ENCODE measurements around the gene RERE. TPM values are rescaled to one million over a fixed set of nuclear protein-coding genes. Genes with fewer than 3 reads are reported as not detected.

RERE gene
- total RNA-seq (100 to 1,000 TPM; 111 to 133 TPM), polyA plus RNA-seq (10 to 100 TPM; 26.8 to 54.4 TPM)
- long read RNA-seq, donor 1, partial matches to known transcripts: 22 of 80 reads
- long read RNA-seq, donor 1, other reads (novel, unspliced or antisense): 58 of 80 reads
- long read RNA-seq, donor 2, partial matches to known transcripts: 31 of 84 reads
- long read RNA-seq, donor 2, other reads (novel, unspliced or antisense): 52 of 84 reads

- Histone ChIP-seq H3K36me3 (ENCODE audit: control insufficient read depth in 1 of 2, insufficient read depth in 2 of 2, low read length in 1 of 2) (no peaks in the 10 kb centered on the region), H3K4me1 (ENCODE audit: control insufficient read depth in 1 of 2, insufficient read depth in 2 of 2, low read length in 2 of 2) (no peaks in the 10 kb centered on the region), H3K27ac (ENCODE audit: low read depth in 1 of 2, low read length in 2 of 2) (peak within 1 kb of the TSS; percentile 72 to 97), H3K9me3 (ENCODE audit: control insufficient read depth, low read length) (no peaks in the 10 kb centered on the region), H3K4me3 (ENCODE audit: low read length in 2 of 2) (peak within 1 kb of the TSS; percentile 63 to 99), H3K27me3 (ENCODE audit: control insufficient read depth in 1 of 2, insufficient read depth in 2 of 2, low read length in 1 of 2) (no peaks in the 10 kb centered on the region)
- ATAC-seq (ENCODE audit: low FRiP score) (peak; percentile 99), DNase-seq (peak; percentile 95 to 97)
- WGBS, 2 donors: 0% methylated on average over 55 to 82 of the region's 82 CpGs
- intact Hi-C loops (cut with DNase I): no loop called here
These were observed at the start of gene RERE for GRCh38 chr1:8817412-8818324. Gene RERE, minus strand, starts transcription at chr1:8817640.

- no peak overlapping the region for H3K4me3 ChIP-seq (ENCODE audit: low read length in 2 of 2)
- no peaks in the 10 kb centered on the region for H3K27me3 ChIP-seq (ENCODE audit: control insufficient read depth in 1 of 2, insufficient read depth in 2 of 2, low read length in 1 of 2)
- DNase-seq (no peak), ATAC-seq (ENCODE audit: low FRiP score) (no peak)
- H3K27ac ChIP-seq (ENCODE audit: low read depth in 1 of 2, low read length in 2 of 2): no peak overlapping the region
- H3K36me3 ChIP-seq (ENCODE audit: control insufficient read depth in 1 of 2, insufficient read depth in 2 of 2, low read length in 1 of 2): peaks cover 34 to 38% of the 10 kb centered on the region in 2 donors
- 88 to 89% methylated on average over 11 of the region's 11 CpGs for WGBS, 2 donors
- no peaks in the 10 kb centered on the region for H3K9me3 ChIP-seq (ENCODE audit: control insufficient read depth, low read length)
- intact Hi-C loops (cut with DNase I): no loop called here
- H3K4me1 ChIP-seq (ENCODE audit: control insufficient read depth in 1 of 2, insufficient read depth in 2 of 2, low read length in 2 of 2): no peaks in the 10 kb centered on the region
These were observed 49.5 kb upstream of the RERE start for GRCh38 chr1:8866792-8867415.

- Histone ChIP-seq H3K36me3 (ENCODE audit: control insufficient read depth in 1 of 2, insufficient read depth in 2 of 2, low read length in 1 of 2) (peaks cover 33 to 34% of the 10 kb centered on the region in 2 donors), H3K4me3 (ENCODE audit: low read length in 2 of 2) (no peak overlapping the region), H3K27me3 (ENCODE audit: control insufficient read depth in 1 of 2, insufficient read depth in 2 of 2, low read length in 1 of 2) (no peaks in the 10 kb centered on the region), H3K4me1 (ENCODE audit: control insufficient read depth in 1 of 2, insufficient read depth in 2 of 2, low read length in 2 of 2) (no peaks in the 10 kb centered on the region), H3K27ac (ENCODE audit: low read depth in 1 of 2, low read length in 2 of 2) (no peak overlapping the region), H3K9me3 (ENCODE audit: control insufficient read depth, low read length) (no peaks in the 10 kb centered on the region)
- 89 to 91% methylated on average over 10 of the region's 10 CpGs for WGBS, 2 donors
- DNase-seq (no peak), ATAC-seq (ENCODE audit: low FRiP score) (no peak)
- intact Hi-C loops (cut with DNase I): no loop called here
These were observed 48.8 kb upstream of the RERE start for GRCh38 chr1:8866173-8866791.

DNA sequence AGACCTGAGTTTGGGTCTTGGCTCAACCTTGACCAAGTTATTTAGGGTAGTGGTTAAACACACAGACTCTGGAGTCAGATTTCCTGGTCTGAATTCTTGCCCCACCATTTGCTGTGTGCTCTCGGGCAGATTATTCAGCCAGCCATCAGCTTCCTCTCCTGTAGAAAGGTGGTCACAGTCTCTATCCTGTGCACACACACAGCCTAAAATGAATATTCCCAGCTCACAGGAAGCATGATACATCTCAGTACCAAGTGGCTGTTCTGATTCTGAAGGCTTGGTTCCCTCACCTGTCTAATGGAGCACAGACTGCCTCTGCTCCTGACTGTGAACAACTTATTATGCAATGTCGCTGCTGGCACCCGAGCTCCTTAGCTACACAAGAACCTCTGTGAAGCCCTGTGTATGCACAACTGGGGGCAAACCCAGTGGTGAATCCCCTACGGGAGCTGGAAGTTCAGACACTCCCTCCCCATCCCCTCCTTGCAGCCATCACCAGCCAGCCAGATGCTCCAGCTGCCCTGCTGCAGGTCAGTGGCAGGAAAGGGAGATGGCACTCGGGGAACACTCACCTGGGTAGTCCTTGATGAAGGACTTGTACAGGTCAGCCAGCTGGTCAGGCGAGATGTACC lies 47.4 kb upstream of the RERE start:
- intact Hi-C loops (cut with DNase I): loop anchor here in 1 of 2 donors (5.0 kb wide), 2 partner anchors 42 to 122 kb away; no protein-coding TSS in a partner anchor
- H3K9me3 ChIP-seq (ENCODE audit: control insufficient read depth, low read length): no peaks in the 10 kb centered on the region
- ATAC-seq (ENCODE audit: low FRiP score) (no peak), DNase-seq (no peak)
- 83 to 87% methylated on average over 6 of the region's 6 CpGs for WGBS, 2 donors
- no peak overlapping the region for H3K27ac ChIP-seq (ENCODE audit: low read depth in 1 of 2, low read length in 2 of 2)
- H3K4me1 ChIP-seq (ENCODE audit: control insufficient read depth in 1 of 2, insufficient read depth in 2 of 2, low read length in 2 of 2): no peaks in the 10 kb centered on the region
- H3K36me3 ChIP-seq (ENCODE audit: control insufficient read depth in 1 of 2, insufficient read depth in 2 of 2, low read length in 1 of 2): peaks cover 24 to 29% of the 10 kb centered on the region in 2 donors
- no peaks in the 10 kb centered on the region for H3K27me3 ChIP-seq (ENCODE audit: control insufficient read depth in 1 of 2, insufficient read depth in 2 of 2, low read length in 1 of 2)
- H3K4me3 ChIP-seq (ENCODE audit: low read length in 2 of 2): no peak overlapping the region

GRCh38 chr1:8863794-8864233 lies 46.4 kb upstream of the RERE start:
- DNase-seq (no peak), ATAC-seq (ENCODE audit: low FRiP score) (no peak)
- 92 to 94% methylated on average over 13 of the region's 13 CpGs for WGBS, 2 donors
- Histone ChIP-seq H3K27me3 (ENCODE audit: control insufficient read depth in 1 of 2, insufficient read depth in 2 of 2, low read length in 1 of 2) (no peaks in the 10 kb centered on the region), H3K36me3 (ENCODE audit: control insufficient read depth in 1 of 2, insufficient read depth in 2 of 2, low read length in 1 of 2) (peaks cover 24 to 29% of the 10 kb centered on the region in 2 donors), H3K27ac (ENCODE audit: low read depth in 1 of 2, low read length in 2 of 2) (no peak overlapping the region), H3K9me3 (ENCODE audit: control insufficient read depth, low read length) (no peaks in the 10 kb centered on the region), H3K4me1 (ENCODE audit: control insufficient read depth in 1 of 2, insufficient read depth in 2 of 2, low read length in 2 of 2) (no peaks in the 10 kb centered on the region), H3K4me3 (ENCODE audit: low read length in 2 of 2) (no peak overlapping the region)
- intact Hi-C loops (cut with DNase I): loop anchor here in 1 of 2 donors (5.0 kb wide), 2 partner anchors 43 to 123 kb away; no protein-coding TSS in a partner anchor

DNA sequence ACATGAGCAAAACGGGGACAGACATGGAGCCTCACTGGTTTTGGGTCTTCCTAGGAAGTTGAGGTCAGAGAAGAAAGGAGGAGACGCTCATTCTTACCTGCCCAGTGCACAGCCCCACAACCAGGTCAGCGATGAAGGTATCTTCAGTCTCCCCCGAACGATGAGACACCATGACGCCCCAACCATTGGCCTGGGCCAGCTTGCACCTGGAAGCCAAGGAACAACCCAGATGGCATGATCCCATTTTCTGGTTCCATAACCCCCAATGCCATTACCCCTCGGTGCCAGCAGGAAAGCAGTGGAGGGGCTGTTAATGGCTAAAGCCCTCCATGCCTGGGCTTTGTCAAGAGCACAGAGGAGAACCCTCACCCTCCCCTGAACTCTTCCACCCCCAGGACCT lies 45.7 kb upstream of the RERE start:
- no peak for ATAC-seq (ENCODE audit: low FRiP score)
- H3K27me3 ChIP-seq (ENCODE audit: control insufficient read depth in 1 of 2, insufficient read depth in 2 of 2, low read length in 1 of 2): no peaks in the 10 kb centered on the region
- 90 to 93% methylated on average over 7 of the region's 7 CpGs for whole genome bisulfite sequencing, 2 donors
- H3K4me1 ChIP-seq (ENCODE audit: control insufficient read depth in 1 of 2, insufficient read depth in 2 of 2, low read length in 2 of 2): peaks cover 0 to under 1% of the 10 kb centered on the region in 2 donors
- H3K36me3 ChIP-seq (ENCODE audit: control insufficient read depth in 1 of 2, insufficient read depth in 2 of 2, low read length in 1 of 2): peaks cover 24 to 27% of the 10 kb centered on the region in 2 donors
- intact Hi-C loops (cut with DNase I): loop anchor here in 1 of 2 donors (5.0 kb wide), 2 partner anchors 44 to 124 kb away; no protein-coding TSS in a partner anchor
- H3K4me3 ChIP-seq (ENCODE audit: low read length in 2 of 2): no peak overlapping the region
- no peak for DNase-seq
- H3K9me3 ChIP-seq (ENCODE audit: control insufficient read depth, low read length): no peaks in the 10 kb centered on the region
- H3K27ac ChIP-seq (ENCODE audit: low read depth in 1 of 2, low read length in 2 of 2): no peak overlapping the region

DNA sequence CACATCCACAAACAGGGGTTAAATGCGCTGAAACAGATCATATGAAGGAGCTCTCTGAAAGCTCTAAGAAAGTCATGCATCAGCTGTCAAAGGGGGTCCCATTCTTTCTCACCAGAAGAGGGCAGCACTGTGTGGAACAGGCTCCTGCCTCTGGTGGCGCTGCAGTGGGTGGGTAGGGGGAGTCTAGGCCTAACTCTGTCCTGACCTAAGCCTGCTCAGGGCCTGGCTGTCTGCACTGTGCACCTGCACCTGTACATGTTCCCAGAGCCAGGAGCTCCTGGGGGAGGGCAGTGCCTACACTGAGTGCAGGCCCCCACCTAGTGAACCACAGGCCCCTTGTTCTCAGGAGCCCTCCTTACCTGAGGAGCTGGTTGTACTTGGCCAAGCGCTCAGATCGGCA lies 45.1 kb upstream of the RERE start:
- H3K27me3 ChIP-seq (ENCODE audit: control insufficient read depth in 1 of 2, insufficient read depth in 2 of 2, low read length in 1 of 2): no peaks in the 10 kb centered on the region
- no peak overlapping the region for H3K27ac ChIP-seq (ENCODE audit: low read depth in 1 of 2, low read length in 2 of 2)
- WGBS, 2 donors: 88% methylated on average over 4 of the region's 4 CpGs
- H3K4me1 ChIP-seq (ENCODE audit: control insufficient read depth in 1 of 2, insufficient read depth in 2 of 2, low read length in 2 of 2): peaks cover 0 to 2% of the 10 kb centered on the region in 2 donors
- intact Hi-C loops (cut with DNase I): loop anchor here in 1 of 2 donors (5.0 kb wide), 2 partner anchors 45 to 125 kb away; no protein-coding TSS in a partner anchor
- H3K4me3 ChIP-seq (ENCODE audit: low read length in 2 of 2): no peak overlapping the region
- H3K9me3 ChIP-seq (ENCODE audit: control insufficient read depth, low read length): no peaks in the 10 kb centered on the region
- ATAC-seq (ENCODE audit: low FRiP score): no peak
- DNase-seq: no peak
- H3K36me3 ChIP-seq (ENCODE audit: control insufficient read depth in 1 of 2, insufficient read depth in 2 of 2, low read length in 1 of 2): peaks cover 23 to 24% of the 10 kb centered on the region in 2 donors
